ENCODE data around the gene PARVG.

The PARVG gene

DNA sequence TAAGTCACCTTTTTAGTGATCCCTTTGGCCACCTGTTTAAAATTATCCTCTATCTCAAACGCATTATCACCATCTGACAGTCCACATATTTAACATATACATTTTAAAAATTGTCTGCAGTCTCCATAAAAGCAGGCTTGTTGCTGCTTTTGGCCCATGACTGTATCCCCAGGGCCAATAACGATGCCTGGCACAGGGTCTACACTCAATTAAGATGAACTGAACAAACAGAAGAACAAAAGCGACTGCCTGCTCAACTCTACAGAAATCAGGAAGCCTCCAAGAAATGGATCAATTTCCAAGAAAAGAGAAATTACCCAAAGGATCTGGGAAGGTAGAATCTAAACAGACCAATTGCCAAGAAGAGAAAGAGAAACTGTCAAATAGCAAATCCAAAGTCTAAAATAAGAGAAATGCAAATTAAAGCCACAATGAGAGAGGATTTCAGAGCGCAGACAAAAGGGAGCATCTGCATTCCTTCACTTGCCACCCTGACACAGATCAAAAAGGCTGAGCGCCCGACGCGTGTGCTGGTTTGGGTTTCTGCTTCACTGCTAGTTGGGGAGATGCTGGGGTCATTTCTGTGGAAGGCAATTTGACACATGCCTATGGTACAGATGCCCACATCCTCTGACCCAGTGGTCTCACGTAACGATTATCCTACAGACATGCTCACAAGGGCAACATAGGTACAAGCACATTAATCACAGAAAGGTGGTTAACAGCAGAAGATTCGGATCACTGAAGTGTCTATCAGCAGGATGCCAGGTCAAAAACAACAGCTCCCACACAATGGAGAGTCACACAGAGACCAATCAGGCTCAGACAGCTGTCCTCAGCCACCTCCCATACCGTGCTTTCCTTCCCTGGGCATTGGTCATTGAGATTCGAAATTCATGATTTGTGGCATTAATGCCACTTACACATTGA is 76.1 kb downstream of the PARVG start:
- Histone ChIP-seq H3K36me3 (replicated peaks; ENCODE audit: low read depth, low read length) (no peaks in the 10 kb centered on the region), H3K27ac (ENCODE audit: low read length) (no peak overlapping the region), H3K4me1 (ENCODE audit: low read length) (no peaks in the 10 kb centered on the region), H3K9ac (ENCODE audit: low read length) (no peak overlapping the region), H3K4me3 (ENCODE audit: low read length) (no peak overlapping the region), H3K27me3 (ENCODE audit: low read depth, low read length) (peaks cover 34% of the 10 kb centered on the region; the same call in 1 of the 2 replicates), H3K9me3 (ENCODE audit: insufficient read depth, low read length) (no peaks in the 10 kb centered on the region), H3K4me2 (ENCODE audit: low read length) (no peak overlapping the region), H2AFZ (ENCODE audit: low read depth, low read length) (no peak overlapping the region), H3K79me2 (ENCODE audit: low read length) (no peaks in the 10 kb centered on the region), H4K20me1 (ENCODE audit: insufficient read depth, low read length) (peaks cover 4% of the 10 kb centered on the region; the same call in 1 of the 2 replicates)
- TF ChIP-seq, protein P1, sequence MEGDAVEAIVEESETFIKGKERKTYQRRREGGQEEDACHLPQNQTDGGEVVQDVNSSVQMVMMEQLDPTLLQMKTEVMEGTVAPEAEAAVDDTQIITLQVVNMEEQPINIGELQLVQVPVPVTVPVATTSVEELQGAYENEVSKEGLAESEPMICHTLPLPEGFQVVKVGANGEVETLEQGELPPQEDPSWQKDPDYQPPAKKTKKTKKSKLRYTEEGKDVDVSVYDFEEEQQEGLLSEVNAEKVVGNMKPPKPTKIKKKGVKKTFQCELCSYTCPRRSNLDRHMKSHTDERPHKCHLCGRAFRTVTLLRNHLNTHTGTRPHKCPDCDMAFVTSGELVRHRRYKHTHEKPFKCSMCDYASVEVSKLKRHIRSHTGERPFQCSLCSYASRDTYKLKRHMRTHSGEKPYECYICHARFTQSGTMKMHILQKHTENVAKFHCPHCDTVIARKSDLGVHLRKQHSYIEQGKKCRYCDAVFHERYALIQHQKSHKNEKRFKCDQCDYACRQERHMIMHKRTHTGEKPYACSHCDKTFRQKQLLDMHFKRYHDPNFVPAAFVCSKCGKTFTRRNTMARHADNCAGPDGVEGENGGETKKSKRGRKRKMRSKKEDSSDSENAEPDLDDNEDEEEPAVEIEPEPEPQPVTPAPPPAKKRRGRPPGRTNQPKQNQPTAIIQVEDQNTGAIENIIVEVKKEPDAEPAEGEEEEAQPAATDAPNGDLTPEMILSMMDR (IDR thresholded peaks at IDR 0.05; ENCODE audit: low read depth, low read length), result no peak
- TF ChIP-seq EZH2phosphoT487 (IDR thresholded peaks at IDR 0.05; ENCODE audit: low read depth), result no peak

Measured in OCI-LY3 (cell line).